ENCODE data around the gene DAP.

GRCh38 chr5:10700516-10700915 lies 60.5 kb downstream of the DAP start:
- TF ChIP-seq EZH2phosphoT487 (IDR thresholded peaks at IDR 0.05; ENCODE audit: insufficient read depth, low read depth), result no peak
- no peak for TF ChIP-seq EZH2 (IDR thresholded peaks at IDR 0.05; ENCODE audit: insufficient read depth, poor library complexity, severe bottlenecking)

Measured in GM23248 (cell line).